GM12891 (cell line): ENCODE measurements around the gene F7.

Source experiments
- POLR2A ChIP-seq: IDR thresholded peaks from 2 replicates; pipeline ENCODE4 v1.6.1; 2011; ENCODE audit warnings: low read depth, low read length, control low read depth
- POLR2AphosphoS5 ChIP-seq: IDR thresholded peaks from 2 replicates; pipeline ENCODE4 v1.6.1; 2011; ENCODE audit warnings: low read depth, low read length, control low read depth
- POU2F2 ChIP-seq: IDR thresholded peaks from 2 replicates; pipeline ENCODE4 v1.6.1; 2011; ENCODE audit warnings: low read depth, mild to moderate bottlenecking, control low read depth, low read length, moderate library complexity

- TF ChIP-seq POLR2A (no peak), POLR2AphosphoS5 (no peak), POU2F2 (no peak)
These were observed 43.4 kb downstream of the F7 start for GRCh38 chr13:113148940-113149503.
